H7 (cell line): Measurements from ENCODE around the gene KCNH4. TPM values are rescaled to one million over a fixed set of nuclear protein-coding genes. Genes with fewer than 3 reads are reported as not detected.

Experiments used
- DNase-seq: peaks from one replicate; pipeline ENCODE4 v3.0.0; 2012
- H3K27me3 ChIP-seq: 2 replicates; pipeline ENCODE4 v1.6.0; 2011; ENCODE audit warnings: mild to moderate bottlenecking, low read length; ENCODE audit not compliant: control insufficient read depth, insufficient read depth
- H3K36me3 ChIP-seq: replicated peaks from 2 replicates; pipeline ENCODE4 v1.5.1; 2011; ENCODE audit warnings: low read length; ENCODE audit not compliant: control insufficient read depth, insufficient read depth
- H3K4me3 ChIP-seq: 2 replicates; pipeline ENCODE4 v1.5.1; 2011; ENCODE audit warnings: low read depth, mild to moderate bottlenecking, control low read depth, low read length, moderate library complexity; ENCODE audit not compliant: insufficient read depth
- total RNA-seq: library from RNA; depleted of rRNA; stranded (reverse); fragments of >200 nt; shearing (Covaris generic); gene quantifications from 2 replicates; pipeline ENCODE4 v1.2.3, GENCODE V29; 2014; rRNA removed

The KCNH4 gene
- total RNA-seq, 1 experiment from 2014 or later = 0.10 TPM

GRCh38 chr17:42114118-42114517 lies 66.8 kb downstream of the KCNH4 start:
- Histone ChIP-seq H3K4me3 (no peak overlapping the region), H3K27me3 (no peaks in the 10 kb centered on the region), H3K36me3 (peaks cover 14% of the 10 kb centered on the region)
- no peak for DNase-seq

GRCh38 chr17:42113293-42114069 lies 67.5 kb downstream of the KCNH4 start:
- no peak for DNase-seq
- Histone ChIP-seq H3K27me3 (no peaks in the 10 kb centered on the region; the same call in 1 of the 2 replicates), H3K4me3 (no peak overlapping the region), H3K36me3 (peaks cover 11% of the 10 kb centered on the region)

DNA sequence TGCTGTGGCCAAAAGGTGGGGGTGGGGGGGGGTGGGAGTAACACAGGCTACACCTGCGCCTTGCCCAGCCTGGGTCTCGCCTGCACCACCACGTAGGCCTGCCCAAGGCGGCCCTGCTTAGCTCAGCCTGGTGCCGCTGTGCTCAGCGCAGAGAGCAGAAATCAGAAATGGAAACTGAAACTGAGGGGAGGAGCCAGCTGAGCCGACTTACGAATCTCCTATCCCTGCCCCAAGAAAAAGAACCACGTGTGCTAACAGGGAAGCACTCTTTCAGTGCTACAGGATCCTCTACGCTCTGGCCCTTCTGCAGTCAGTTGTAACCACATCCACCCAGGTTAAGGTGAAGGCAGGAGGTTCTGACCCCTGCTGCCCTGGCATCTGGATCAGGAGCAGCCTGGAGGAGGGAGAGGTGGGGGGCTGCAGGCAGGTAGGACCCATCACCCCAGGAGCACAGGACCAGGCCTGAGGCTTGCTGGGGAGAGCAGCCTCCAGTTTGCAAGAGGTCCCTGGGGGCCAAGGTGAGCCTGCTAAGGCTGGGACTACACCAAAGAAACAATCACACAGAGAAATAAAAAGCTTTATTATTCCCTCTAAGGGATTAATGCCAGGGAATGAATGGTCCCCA lies 68.3 kb downstream of the KCNH4 start, which contains the start of gene DHX58:
Gene DHX58 (minus strand): TSS at position 163 of the 625 bp plus-strand sequence. CDS start 822 bp downstream, outside the sequence.
- Histone ChIP-seq H3K4me3 (no peak within 1 kb of the TSS), H3K27me3 (no peaks in the 10 kb centered on the region; the same call in 1 of the 2 replicates), H3K36me3 (peaks cover 9% of the 10 kb centered on the region)
- peak; percentile 71 for DNase-seq

DNA sequence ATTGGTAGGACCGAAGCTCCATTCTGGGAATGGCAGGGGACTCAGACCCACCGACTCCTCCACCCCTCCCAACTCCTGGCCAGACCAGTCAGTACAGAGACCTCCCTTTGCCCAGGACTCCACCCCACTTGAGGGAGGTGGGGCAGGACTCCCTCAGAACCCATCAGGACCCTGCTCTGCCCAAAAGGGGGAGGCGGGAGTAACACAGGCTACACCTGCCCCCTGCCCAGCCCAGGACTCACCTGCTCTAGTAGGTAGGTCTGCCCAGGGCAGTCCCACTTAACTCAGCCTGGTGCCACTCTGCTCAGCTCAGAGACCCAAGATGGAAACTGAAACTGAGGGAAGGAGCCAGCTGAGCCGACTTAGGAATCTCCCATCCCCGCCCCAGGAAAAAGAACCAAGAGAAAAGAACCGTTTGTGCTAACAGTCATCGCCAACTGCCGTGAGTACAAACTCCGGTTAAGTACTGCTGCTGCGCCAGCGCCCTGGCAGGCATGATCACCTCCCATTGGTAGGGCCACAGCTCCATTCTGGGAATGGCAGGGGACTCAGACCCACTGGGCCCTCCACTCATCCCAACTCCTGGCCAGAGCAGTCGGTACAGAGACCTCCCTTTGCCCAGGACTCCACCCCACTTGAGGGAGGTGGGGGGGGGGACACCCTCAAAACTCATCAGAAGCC lies 68.9 kb downstream of the KCNH4 start:
- peaks cover 8% of the 10 kb centered on the region for H3K36me3 ChIP-seq
- DNase-seq = peak; percentile 70
- H3K27me3 ChIP-seq = no peaks in the 10 kb centered on the region; the same call in 1 of the 2 replicates
- H3K4me3 ChIP-seq = no peak overlapping the region

DNA sequence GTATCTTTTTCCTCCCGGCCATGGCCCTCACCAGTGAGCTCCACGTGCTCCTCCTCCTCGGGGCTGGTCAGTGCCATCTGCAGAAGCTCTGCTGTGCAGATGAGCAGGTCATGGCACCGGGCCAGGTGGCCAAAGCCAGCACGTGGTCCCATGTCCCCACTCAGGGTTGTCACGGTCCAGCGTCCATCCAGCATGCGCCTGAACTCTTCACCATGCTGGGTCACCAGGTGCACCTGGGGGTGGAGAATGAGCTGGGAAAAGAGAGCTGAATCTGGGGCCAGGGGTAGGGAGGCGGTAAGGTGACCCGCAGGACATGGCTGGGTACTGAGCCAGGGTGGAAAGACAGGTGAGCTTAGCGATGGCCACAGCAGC lies 69.7 kb downstream of the KCNH4 start:
- no peak for DNase-seq
- Histone ChIP-seq H3K4me3 (no peak overlapping the region), H3K27me3 (no peaks in the 10 kb centered on the region; the same call in 1 of the 2 replicates), H3K36me3 (peaks cover 8% of the 10 kb centered on the region)

DNA sequence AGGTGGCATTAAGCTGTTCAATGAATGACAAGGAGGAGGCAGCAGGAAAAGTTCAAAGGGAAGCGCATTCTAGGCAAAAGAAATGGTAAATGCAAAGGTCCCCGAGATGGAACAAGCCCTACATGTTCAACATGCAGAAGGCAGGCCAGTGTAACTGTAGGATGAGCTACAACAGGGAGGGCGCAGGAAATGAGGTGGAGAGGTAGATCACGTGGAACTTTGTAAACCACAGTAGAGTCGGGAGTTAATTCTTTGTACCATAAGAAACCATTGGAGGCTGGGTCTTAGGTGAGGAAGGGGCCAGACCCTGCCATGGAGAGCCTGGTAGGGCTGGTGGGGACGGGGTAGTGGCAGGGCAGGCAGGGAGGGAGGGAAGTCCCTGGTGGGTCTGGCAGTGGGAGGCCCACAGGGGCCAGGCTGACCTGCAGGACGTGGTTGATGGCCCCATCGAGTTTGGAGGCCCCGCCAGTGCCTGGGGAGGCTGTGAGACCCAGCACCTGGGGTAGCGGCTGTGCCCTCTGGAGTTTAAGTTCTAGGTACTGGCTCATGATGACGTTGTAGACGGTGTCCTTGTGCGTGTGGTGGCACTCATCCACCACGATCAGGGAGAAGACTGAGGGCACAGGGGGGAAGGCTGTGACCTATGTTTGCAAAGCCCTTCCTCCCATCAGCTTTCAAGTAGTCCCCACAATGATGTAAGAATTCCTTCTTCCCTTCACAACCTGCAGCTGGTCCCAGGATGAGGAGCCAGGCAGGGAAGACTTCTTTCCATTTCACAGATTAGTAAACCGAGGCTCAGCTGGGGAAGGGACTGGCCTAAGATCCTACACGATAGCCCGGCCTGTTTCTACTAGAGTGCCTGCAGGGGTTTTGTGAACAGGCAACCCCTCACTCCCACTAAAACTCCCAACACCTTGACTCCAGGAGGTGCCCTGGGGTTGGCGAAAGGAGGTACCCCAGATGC lies 70.4 kb downstream of the KCNH4 start:
- H3K36me3 ChIP-seq = peaks cover 6% of the 10 kb centered on the region
- no peak for DNase-seq
- no peaks in the 10 kb centered on the region; the same call in 1 of the 2 replicates for H3K27me3 ChIP-seq
- no peak overlapping the region for H3K4me3 ChIP-seq

- Histone ChIP-seq H3K27me3 (no peaks in the 10 kb centered on the region; the same call in 1 of the 2 replicates), H3K4me3 (no peak overlapping the region), H3K36me3 (no peaks in the 10 kb centered on the region)
- no peak for DNase-seq
These were observed 71.9 kb downstream of the KCNH4 start for GRCh38 chr17:42109086-42109485.

DNA sequence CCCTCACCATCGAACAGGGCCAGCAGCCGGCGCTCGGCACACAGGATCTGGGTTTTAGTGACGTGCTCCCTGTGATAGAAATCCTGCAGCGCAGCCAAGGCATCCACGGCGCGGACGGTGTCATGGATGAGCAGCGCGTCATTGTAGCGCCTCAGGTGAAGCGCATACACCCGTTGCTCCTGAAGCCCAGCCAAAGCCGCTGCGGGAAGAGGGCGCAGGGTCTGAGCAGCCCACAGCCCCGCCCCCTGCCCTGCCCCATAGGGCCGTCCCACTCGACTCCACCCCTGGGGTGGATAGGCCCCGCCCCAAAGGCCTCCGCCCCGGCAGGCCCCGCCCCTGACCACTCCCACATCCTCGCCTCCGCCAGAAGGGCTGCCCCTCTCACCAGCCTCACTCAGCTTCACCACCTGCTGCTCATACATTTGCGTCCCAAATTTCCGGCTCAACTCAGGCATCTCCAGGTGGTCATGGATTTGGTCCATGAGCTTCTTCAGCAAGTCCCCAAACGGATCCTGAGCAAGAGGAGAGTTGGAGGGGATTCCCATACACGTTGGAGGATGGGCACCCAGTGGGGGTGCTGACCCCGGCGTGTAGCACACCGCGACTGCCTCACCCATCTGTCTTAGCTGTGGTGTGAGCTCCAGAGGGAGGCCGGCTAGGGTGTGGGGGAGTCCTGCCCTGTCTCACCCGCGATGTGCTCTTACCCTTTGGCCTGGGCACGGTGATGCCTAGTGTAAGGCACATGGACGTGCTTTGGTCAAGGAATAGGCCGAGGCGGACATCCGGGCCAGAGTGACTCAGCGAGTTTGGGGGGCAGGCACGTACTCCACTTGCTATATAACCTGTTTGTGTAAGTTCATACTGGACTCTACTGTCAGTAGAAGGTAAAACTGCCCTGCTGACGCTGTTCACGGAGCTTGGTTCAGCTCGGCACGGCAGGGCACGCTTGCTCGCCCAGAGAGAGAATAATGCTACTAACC lies 73.1 kb downstream of the KCNH4 start:
- peak; percentile 100 for DNase-seq
- H3K4me3 ChIP-seq = peak overlapping the region; percentile 49
- H3K27me3 ChIP-seq = no peaks in the 10 kb centered on the region; the same call in 1 of the 2 replicates
- no peaks in the 10 kb centered on the region for H3K36me3 ChIP-seq

DNA sequence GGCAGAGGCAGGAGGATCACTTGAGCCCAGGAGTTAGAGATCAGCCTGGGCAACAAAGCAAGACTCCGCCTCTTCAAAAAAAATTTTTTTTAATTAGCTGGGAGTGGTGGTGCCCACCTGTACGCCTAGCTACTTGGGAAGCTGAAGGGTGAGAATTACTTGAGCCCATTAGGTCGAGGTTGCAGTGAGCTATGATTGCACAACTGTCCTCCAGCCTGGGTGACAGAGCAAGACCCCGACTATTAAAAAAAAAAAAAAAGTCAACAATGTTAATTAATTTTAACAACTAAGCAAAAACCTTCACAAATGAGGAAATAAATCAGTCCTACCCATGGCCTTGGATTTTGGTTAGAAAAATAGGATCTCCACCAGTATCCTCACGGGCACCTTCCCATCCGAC lies 73.8 kb downstream of the KCNH4 start:
- DNase-seq = no peak
- Histone ChIP-seq H3K4me3 (peak overlapping the region; percentile 49), H3K27me3 (no peaks in the 10 kb centered on the region; the same call in 1 of the 2 replicates), H3K36me3 (no peaks in the 10 kb centered on the region)

Other genes starting within 250 kb of the KCNH4 start
- gene CNP, start 214.3 kb downstream of the KCNH4 start, total RNA-seq = 32.8 and 46.1 TPM in 2 replicates
- 83.4 and 97.3 TPM in 2 replicates for gene DNAJC7, start 163.7 kb downstream of the KCNH4 start, total RNA-seq
- 31.4 and 35.0 TPM in 2 replicates for gene NKIRAS2, start 161.1 kb downstream of the KCNH4 start, total RNA-seq
- gene C17orf113, start 130.5 kb downstream of the KCNH4 start, total RNA-seq = 1.0 and 1.1 TPM in 2 replicates
- 2.7 and 3.8 TPM in 2 replicates for gene ZNF385C, start 82.7 kb downstream of the KCNH4 start, total RNA-seq
- 1.2 and 5.6 TPM in 2 replicates for gene DHX58, start 68.4 kb downstream of the KCNH4 start, total RNA-seq
- 24.8 and 26.0 TPM in 2 replicates for gene KAT2A, start 59.8 kb downstream of the KCNH4 start, total RNA-seq
- 0.10 and 0.22 TPM in 2 replicates for gene HSPB9, start 58.3 kb downstream of the KCNH4 start, total RNA-seq
- gene RAB5C, start 26.2 kb downstream of the KCNH4 start, total RNA-seq = 82.9 and 91.4 TPM in 2 replicates
- 0.26 TPM in 1 of 2 replicates, not detected in the other for gene HCRT, start 4.3 kb upstream of the KCNH4 start, total RNA-seq
- 11.5 and 24.3 TPM in 2 replicates for gene GHDC, start 13.4 kb upstream of the KCNH4 start, total RNA-seq
- gene STAT5B, start 95.2 kb upstream of the KCNH4 start, total RNA-seq = 30.7 and 41.3 TPM in 2 replicates
- gene STAT5A, start 107.4 kb upstream of the KCNH4 start, total RNA-seq = 9.4 and 13.2 TPM in 2 replicates
- gene STAT3, start 207.3 kb upstream of the KCNH4 start, total RNA-seq = 54.6 and 101 TPM in 2 replicates
- 18.6 and 26.9 TPM in 2 replicates for gene CAVIN1, start 242.1 kb upstream of the KCNH4 start, total RNA-seq